ENCODE measurements around the gene YIPF3. TPM values are rescaled to one million over a fixed set of nuclear protein-coding genes. Genes with fewer than 3 reads are reported as not detected.

Gene YIPF3
- total RNA-seq, 1 donor from 2014 or later = 102 TPM

GRCh38 chr6:43465948-43466347 lies 50.8 kb downstream of the YIPF3 start:
- H3K4me1 Mint-ChIP-seq = peaks cover 4% of the 10 kb centered on the region
- H3F3A ChIP-seq (ENCODE audit: low read depth) = peaks cover 11% of the 10 kb centered on the region
- peaks cover 13% of the 10 kb centered on the region for H3K27me3 Mint-ChIP-seq (ENCODE audit: insufficient read depth, low read depth)

DNA sequence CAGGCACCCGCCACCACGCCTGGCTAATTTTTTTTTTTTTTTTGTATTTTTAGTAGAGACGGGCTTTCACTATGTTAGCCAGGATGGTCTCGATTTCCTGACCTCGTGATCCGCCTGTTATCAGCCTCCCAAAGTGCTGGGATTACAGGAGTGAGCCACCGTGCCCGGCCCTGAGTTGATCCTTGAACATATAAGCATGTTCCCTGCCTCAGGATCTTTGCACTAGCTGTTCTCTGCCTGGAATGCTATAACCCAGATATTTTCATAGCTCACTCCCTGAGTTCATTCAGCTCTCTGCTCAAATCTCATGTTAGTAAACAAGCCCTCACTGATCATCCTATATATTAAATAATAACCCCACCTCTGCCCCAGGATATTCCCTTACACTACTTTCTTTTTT lies 52.4 kb downstream of the YIPF3 start:
- H3K36me3 Mint-ChIP-seq = no peaks in the 10 kb centered on the region
- Histone ChIP-seq H4K20me1 (ENCODE audit: low read depth) (no peaks in the 10 kb centered on the region), H3K27ac (no peak overlapping the region), H3F3A (ENCODE audit: low read depth) (peaks cover 9% of the 10 kb centered on the region), H3K79me2 (ENCODE audit: low read depth) (no peaks in the 10 kb centered on the region), H3K4me2 (no peak overlapping the region), H3K9me3 (ENCODE audit: low read depth) (no peaks in the 10 kb centered on the region), H3K4me3 (no peak overlapping the region), H3K36me3 (no peaks in the 10 kb centered on the region), H3K9ac (no peak overlapping the region), H3K4me1 (peaks cover 9% of the 10 kb centered on the region), H2AFZ (replicated peaks) (no peak overlapping the region), H3K27me3 (peaks cover 21% of the 10 kb centered on the region)
- no peak overlapping the region for H3K27ac Mint-ChIP-seq
- H3K27me3 Mint-ChIP-seq (ENCODE audit: insufficient read depth, low read depth) = peaks cover 14% of the 10 kb centered on the region
- no peak for TF ChIP-seq CTCF (IDR thresholded peaks at IDR 0.05)
- TF ChIP-seq EZH2phosphoT487 (IDR thresholded peaks at IDR 0.05) = no peak
- no peak for TF ChIP-seq EZH2 (IDR thresholded peaks at IDR 0.05)
- peaks cover 2% of the 10 kb centered on the region for H3K4me1 Mint-ChIP-seq
- no peaks in the 10 kb centered on the region for H3K9me3 Mint-ChIP-seq
- no peak overlapping the region for H3K4me3 Mint-ChIP-seq
- no peak for DNase-seq (ENCODE audit: low spot score)

More at GRCh38 chr6:43465948-43466347, 50.8 kb downstream of the YIPF3 start:
- no peaks in the 10 kb centered on the region for H4K20me1 ChIP-seq (ENCODE audit: low read depth)
- H3K27me3 ChIP-seq = peaks cover 10% of the 10 kb centered on the region
- Mint-ChIP-seq H3K9me3 (no peaks in the 10 kb centered on the region), H3K27ac (no peak overlapping the region), H3K4me3 (no peak overlapping the region), H3K36me3 (no peaks in the 10 kb centered on the region)
- no peak overlapping the region for H2AFZ ChIP-seq (replicated peaks)
- no peak overlapping the region for H3K27ac ChIP-seq
- DNase-seq (ENCODE audit: low spot score) = no peak
- H3K9me3 ChIP-seq (ENCODE audit: low read depth) = no peaks in the 10 kb centered on the region
- no peak overlapping the region for H3K9ac ChIP-seq
- H3K79me2 ChIP-seq (ENCODE audit: low read depth) = no peaks in the 10 kb centered on the region
- TF ChIP-seq CTCF (IDR thresholded peaks at IDR 0.05) (no peak), EZH2phosphoT487 (IDR thresholded peaks at IDR 0.05) (no peak), EZH2 (IDR thresholded peaks at IDR 0.05) (no peak)
- no peaks in the 10 kb centered on the region for H3K36me3 ChIP-seq
- no peak overlapping the region for H3K4me3 ChIP-seq
- peaks cover 13% of the 10 kb centered on the region for H3K4me1 ChIP-seq
- no peak overlapping the region for H3K4me2 ChIP-seq

GRCh38 chr6:43461936-43462335 lies 54.8 kb downstream of the YIPF3 start:
- peaks cover 17% of the 10 kb centered on the region for H3K27me3 Mint-ChIP-seq (ENCODE audit: insufficient read depth, low read depth)
- no peaks in the 10 kb centered on the region for H3K9me3 ChIP-seq (ENCODE audit: low read depth)
- H3K36me3 ChIP-seq = no peaks in the 10 kb centered on the region
- no peak for DNase-seq (ENCODE audit: low spot score)
- TF ChIP-seq EZH2 (IDR thresholded peaks at IDR 0.05) (no peak), CTCF (IDR thresholded peaks at IDR 0.05) (no peak), EZH2phosphoT487 (IDR thresholded peaks at IDR 0.05) (no peak)
- H3K36me3 Mint-ChIP-seq = no peaks in the 10 kb centered on the region
- H3K4me3 ChIP-seq = no peak overlapping the region
- peaks cover 36% of the 10 kb centered on the region for H3K27me3 ChIP-seq
- peaks cover under 1% of the 10 kb centered on the region for H3K4me1 Mint-ChIP-seq
- H3K4me1 ChIP-seq = no peaks in the 10 kb centered on the region
- H3K4me2 ChIP-seq = no peak overlapping the region
- H3F3A ChIP-seq (ENCODE audit: low read depth) = peaks cover 2% of the 10 kb centered on the region
- H3K27ac Mint-ChIP-seq = no peak overlapping the region
- no peaks in the 10 kb centered on the region for H4K20me1 ChIP-seq (ENCODE audit: low read depth)
- no peak overlapping the region for H3K27ac ChIP-seq
- no peak overlapping the region for H2AFZ ChIP-seq (replicated peaks)
- H3K4me3 Mint-ChIP-seq = no peak overlapping the region
- no peaks in the 10 kb centered on the region for H3K9me3 Mint-ChIP-seq
- no peaks in the 10 kb centered on the region for H3K79me2 ChIP-seq (ENCODE audit: low read depth)
- H3K9ac ChIP-seq = no peak overlapping the region

Small RNA genes within 50 kb of the gene (small RNA-seq; reads per million reads assigned to genes)
- gene RF00426 (not detected), gene RNU6-1113P (not detected)

Other genes with a start within 250 kb of the YIPF3 start
- not detected in 2 replicates for gene SLC22A7, start 218.7 kb downstream of the YIPF3 start, total RNA-seq (ENCODE audit: low replicate concordance)
- gene CRIP3, start 208.1 kb downstream of the YIPF3 start, total RNA-seq (ENCODE audit: low replicate concordance) = 21.3 and 35.4 TPM in 2 replicates
- 17.6 TPM in 2 replicates for gene ZNF318, start 147.3 kb downstream of the YIPF3 start, total RNA-seq (ENCODE audit: low replicate concordance)
- gene ABCC10, start 89.4 kb downstream of the YIPF3 start, total RNA-seq (ENCODE audit: low replicate concordance) = 10.1 and 14.6 TPM in 2 replicates
- 1.1 TPM in 1 of 2 replicates, not detected in the other for gene DLK2, start 61.4 kb downstream of the YIPF3 start, total RNA-seq (ENCODE audit: low replicate concordance)
- 12.9 and 31.4 TPM in 2 replicates for gene TJAP1, start 39.4 kb downstream of the YIPF3 start, total RNA-seq (ENCODE audit: low replicate concordance)
- gene LRRC73, start 6.6 kb downstream of the YIPF3 start, total RNA-seq (ENCODE audit: low replicate concordance) = 0.37 TPM in 1 of 2 replicates, not detected in the other
- gene POLR1C, start 163 bp upstream of the YIPF3 start, total RNA-seq (ENCODE audit: low replicate concordance) = 23.2 and 24.4 TPM in 2 replicates
- gene XPO5, start 59.1 kb upstream of the YIPF3 start, total RNA-seq (ENCODE audit: low replicate concordance) = 62.5 and 65.0 TPM in 2 replicates
- 10.7 and 17.0 TPM in 2 replicates for gene POLH, start 59.3 kb upstream of the YIPF3 start, total RNA-seq (ENCODE audit: low replicate concordance)
- 45.5 and 77.1 TPM in 2 replicates for gene GTPBP2, start 112.3 kb upstream of the YIPF3 start, total RNA-seq (ENCODE audit: low replicate concordance)
- gene MAD2L1BP, start 118.9 kb upstream of the YIPF3 start, total RNA-seq (ENCODE audit: low replicate concordance) = 52.0 and 88.1 TPM in 2 replicates
- gene RSPH9, start 128.1 kb upstream of the YIPF3 start, total RNA-seq (ENCODE audit: low replicate concordance) = 0.47 and 1.4 TPM in 2 replicates
- gene MRPS18A, start 170.9 kb upstream of the YIPF3 start, total RNA-seq (ENCODE audit: low replicate concordance) = 34.5 and 52.7 TPM in 2 replicates

Measured in neural progenitor cell (in vitro differentiated cells).